ENCODE results near the gene TRIO. TPM values are rescaled to one million over a fixed set of nuclear protein-coding genes. Genes with fewer than 3 reads are reported as not detected.

TRIO gene
- total RNA-seq, 4 donors from 2014 or later = 112 to 155 (median 145) TPM

DNA sequence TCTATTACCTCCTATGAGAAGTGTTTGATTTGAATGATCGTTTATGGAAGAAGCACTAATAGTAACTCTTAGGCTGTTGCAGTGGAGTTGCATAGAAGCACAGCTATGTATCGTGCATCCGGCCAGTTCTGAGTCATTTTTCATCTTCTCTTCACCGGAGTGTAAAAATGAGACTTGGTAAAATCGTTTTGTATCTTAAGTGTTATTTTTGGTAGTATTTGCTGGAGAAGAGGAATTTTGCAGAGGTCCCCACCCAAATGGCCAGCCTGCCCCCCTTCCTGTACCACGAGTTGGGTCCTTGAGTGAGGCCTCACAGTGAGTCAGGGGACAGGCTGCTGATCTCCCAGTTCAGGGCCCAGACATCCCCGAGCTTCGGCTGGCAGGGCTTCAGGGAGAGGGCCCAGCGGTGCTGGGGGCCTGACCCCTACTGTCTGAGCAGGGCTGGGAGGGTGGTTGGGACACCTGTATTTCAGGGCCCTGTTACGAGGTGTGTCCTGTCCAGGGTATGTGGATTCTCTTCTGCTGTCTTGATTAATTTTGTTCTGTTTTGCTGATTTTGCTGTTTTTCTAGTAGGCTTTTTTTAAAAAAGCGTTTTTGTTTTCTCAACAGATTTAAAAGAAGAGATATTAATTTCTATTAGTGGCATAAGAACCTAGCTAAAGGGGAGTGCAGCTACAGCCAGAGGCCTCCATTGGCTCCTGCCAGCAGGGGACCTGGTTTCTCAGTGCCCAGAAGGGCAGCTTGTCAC is 210.8 kb downstream of the TRIO start:
- Histone ChIP-seq H3K4me1 (peaks cover 21 to 65% (median 51%) of the 10 kb centered on the region in 4 donors), H3K4me3 (no peak overlapping the region), H3K9me3 (no peaks in the 10 kb centered on the region), H3K27me3 (no peaks in the 10 kb centered on the region), H3K36me3 (peaks cover 0 to 20% (median 15%) of the 10 kb centered on the region in 4 donors), H3K27ac (replicated peaks in 1 of 4) (no peak overlapping the region)
- WGBS = 86% methylated on average over 9 of the region's 11 CpGs
- no peak for TF ChIP-seq POLR2AphosphoS5 (IDR thresholded peaks at IDR 0.05)
- TF ChIP-seq POLR2A (IDR thresholded peaks at IDR 0.05; ENCODE audit: low read depth) = no peak
- TF ChIP-seq, protein P1, sequence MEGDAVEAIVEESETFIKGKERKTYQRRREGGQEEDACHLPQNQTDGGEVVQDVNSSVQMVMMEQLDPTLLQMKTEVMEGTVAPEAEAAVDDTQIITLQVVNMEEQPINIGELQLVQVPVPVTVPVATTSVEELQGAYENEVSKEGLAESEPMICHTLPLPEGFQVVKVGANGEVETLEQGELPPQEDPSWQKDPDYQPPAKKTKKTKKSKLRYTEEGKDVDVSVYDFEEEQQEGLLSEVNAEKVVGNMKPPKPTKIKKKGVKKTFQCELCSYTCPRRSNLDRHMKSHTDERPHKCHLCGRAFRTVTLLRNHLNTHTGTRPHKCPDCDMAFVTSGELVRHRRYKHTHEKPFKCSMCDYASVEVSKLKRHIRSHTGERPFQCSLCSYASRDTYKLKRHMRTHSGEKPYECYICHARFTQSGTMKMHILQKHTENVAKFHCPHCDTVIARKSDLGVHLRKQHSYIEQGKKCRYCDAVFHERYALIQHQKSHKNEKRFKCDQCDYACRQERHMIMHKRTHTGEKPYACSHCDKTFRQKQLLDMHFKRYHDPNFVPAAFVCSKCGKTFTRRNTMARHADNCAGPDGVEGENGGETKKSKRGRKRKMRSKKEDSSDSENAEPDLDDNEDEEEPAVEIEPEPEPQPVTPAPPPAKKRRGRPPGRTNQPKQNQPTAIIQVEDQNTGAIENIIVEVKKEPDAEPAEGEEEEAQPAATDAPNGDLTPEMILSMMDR (IDR thresholded peaks at IDR 0.05) = no peak
- TF ChIP-seq EP300 (IDR thresholded peaks at IDR 0.05) = no peak
- DNase-seq (ENCODE audit: extremely low spot score) = no peak
- intact Hi-C loops (cut with DNase I) = loop anchor here (10.0 kb wide), 2 partner anchors 249 to 301 kb away; no protein-coding TSS in a partner anchor

DNA sequence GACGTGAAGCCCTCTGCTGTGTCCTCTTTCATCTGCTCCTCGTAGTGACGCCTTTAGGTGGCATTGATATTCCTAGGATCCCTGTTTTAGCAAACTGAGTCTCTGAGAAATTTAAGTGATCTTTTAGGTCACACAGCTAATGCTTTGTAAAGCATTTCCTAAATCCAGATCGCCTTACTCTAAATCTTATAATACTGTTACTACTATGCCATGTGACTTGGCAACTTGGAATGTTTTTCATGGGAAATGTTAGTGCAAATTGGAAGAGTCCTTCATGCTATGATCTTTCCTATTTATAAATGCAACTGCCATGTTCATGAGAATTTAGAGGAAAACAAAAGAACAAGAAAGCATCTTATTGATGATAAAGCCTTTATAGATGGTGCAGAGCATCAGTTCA is 212.2 kb downstream of the TRIO start:
- DNase-seq (ENCODE audit: extremely low spot score) = no peak
- no peaks in the 10 kb centered on the region for H3K9me3 ChIP-seq
- intact Hi-C loops (cut with DNase I) = loop anchor here (10.0 kb wide), 2 partner anchors 251 to 299 kb away; no protein-coding TSS in a partner anchor
- no peak overlapping the region for H3K27ac ChIP-seq (replicated peaks in 1 of 4)
- H3K4me3 ChIP-seq = no peak overlapping the region
- TF ChIP-seq POLR2AphosphoS5 (IDR thresholded peaks at IDR 0.05) (no peak), POLR2A (IDR thresholded peaks at IDR 0.05; ENCODE audit: low read depth) (no peak), EP300 (IDR thresholded peaks at IDR 0.05) (no peak)
- TF ChIP-seq, protein P1 (IDR thresholded peaks at IDR 0.05) = no peak
- H3K36me3 ChIP-seq = peaks cover 6 to 32% (median 29%) of the 10 kb centered on the region in 4 donors
- H3K27me3 ChIP-seq = no peaks in the 10 kb centered on the region
- 91% methylated on average over 4 of the region's 4 CpGs for WGBS
- peaks cover 21 to 50% (median 38%) of the 10 kb centered on the region in 4 donors for H3K4me1 ChIP-seq

DNA sequence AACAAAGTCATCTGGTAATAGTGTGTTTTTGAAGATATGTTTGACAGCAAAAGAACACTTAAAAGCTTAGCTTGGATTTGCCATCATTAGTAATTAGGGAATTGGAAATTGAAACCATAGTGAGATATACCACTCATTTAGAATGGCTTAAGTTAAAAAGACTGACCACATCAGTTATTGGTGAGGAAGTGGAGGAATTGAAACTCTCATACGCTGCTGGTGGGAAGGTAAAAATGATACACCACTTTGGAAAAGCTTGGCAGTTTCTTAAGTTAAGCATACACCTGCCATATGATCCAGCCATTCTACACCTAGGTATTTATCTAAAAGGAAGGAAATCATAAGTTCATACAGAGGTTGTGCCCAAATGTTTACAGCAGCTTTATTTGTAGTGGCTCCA is 213.2 kb downstream of the TRIO start:
- no peak for DNase-seq (ENCODE audit: extremely low spot score)
- TF ChIP-seq POLR2A (IDR thresholded peaks at IDR 0.05; ENCODE audit: low read depth) = no peak
- no peak for TF ChIP-seq POLR2AphosphoS5 (IDR thresholded peaks at IDR 0.05)
- TF ChIP-seq, protein P1 (IDR thresholded peaks at IDR 0.05) = no peak
- TF ChIP-seq EP300 (IDR thresholded peaks at IDR 0.05) = no peak
- no peaks in the 10 kb centered on the region for H3K27me3 ChIP-seq
- H3K36me3 ChIP-seq = peaks cover 6 to 39% (median 33%) of the 10 kb centered on the region in 4 donors
- no peaks in the 10 kb centered on the region for H3K9me3 ChIP-seq
- no peak overlapping the region for H3K4me3 ChIP-seq
- peaks cover 21 to 48% (median 35%) of the 10 kb centered on the region in 4 donors for H3K4me1 ChIP-seq
- no peak overlapping the region for H3K27ac ChIP-seq (replicated peaks in 1 of 4)
- intact Hi-C loops (cut with DNase I) = loop anchor here (10.0 kb wide), 2 partner anchors 252 to 298 kb away; no protein-coding TSS in a partner anchor
- 78% methylated on average over 1 of the region's 1 CpG for WGBS

DNA sequence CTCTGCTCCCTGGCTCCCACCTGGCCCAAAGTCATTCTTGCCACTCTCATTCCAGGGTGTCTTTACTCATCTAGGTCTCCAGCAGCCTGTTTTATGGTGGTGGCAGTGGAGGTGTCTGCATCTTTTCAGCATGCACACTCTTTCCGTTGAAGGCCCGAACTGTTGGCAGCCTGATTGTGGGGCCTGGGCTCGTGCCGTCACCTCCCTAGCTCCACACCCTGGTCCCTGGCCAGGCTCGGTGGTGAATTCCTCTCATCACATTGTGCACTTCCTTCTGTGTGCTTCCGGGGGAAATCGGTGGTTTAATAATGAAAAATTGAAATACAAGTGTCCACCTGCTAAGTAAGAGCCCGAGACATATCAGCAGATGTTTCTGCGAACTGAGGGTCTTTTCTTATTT is 214.3 kb downstream of the TRIO start:
- no peaks in the 10 kb centered on the region for H3K27me3 ChIP-seq
- no peaks in the 10 kb centered on the region for H3K9me3 ChIP-seq
- no peak for TF ChIP-seq POLR2AphosphoS5 (IDR thresholded peaks at IDR 0.05)
- TF ChIP-seq POLR2A (IDR thresholded peaks at IDR 0.05; ENCODE audit: low read depth) = no peak
- no peak for TF ChIP-seq EP300 (IDR thresholded peaks at IDR 0.05)
- TF ChIP-seq, protein P1 (IDR thresholded peaks at IDR 0.05) = no peak
- no peak overlapping the region for H3K27ac ChIP-seq (replicated peaks in 1 of 4)
- intact Hi-C loops (cut with DNase I) = loop anchor here (10.0 kb wide), 2 partner anchors 253 to 297 kb away; no protein-coding TSS in a partner anchor
- 29% methylated on average over 9 of the region's 9 CpGs for WGBS
- no peak for DNase-seq (ENCODE audit: extremely low spot score)
- peaks cover 6 to 48% (median 43%) of the 10 kb centered on the region in 4 donors for H3K36me3 ChIP-seq
- H3K4me3 ChIP-seq = no peak overlapping the region
- H3K4me1 ChIP-seq = peaks cover 21 to 39% (median 28%) of the 10 kb centered on the region in 4 donors
